Stimulated activated CD8-positive, alpha-beta memory T cell treated with anti-CD3 and anti-CD28 coated beads, Interleukin-15, amount 100 ng/mL, for 48 hours (primary cell): ENCODE data around the gene COP1.

Experiments
- DNase-seq, 2 donors: peaks; one replicate each; pipeline ENCODE4 v3.0.0-alpha.2; 2020; ENCODE audit warnings: low read depth in 2 of 2

The COP1 gene

DNA sequence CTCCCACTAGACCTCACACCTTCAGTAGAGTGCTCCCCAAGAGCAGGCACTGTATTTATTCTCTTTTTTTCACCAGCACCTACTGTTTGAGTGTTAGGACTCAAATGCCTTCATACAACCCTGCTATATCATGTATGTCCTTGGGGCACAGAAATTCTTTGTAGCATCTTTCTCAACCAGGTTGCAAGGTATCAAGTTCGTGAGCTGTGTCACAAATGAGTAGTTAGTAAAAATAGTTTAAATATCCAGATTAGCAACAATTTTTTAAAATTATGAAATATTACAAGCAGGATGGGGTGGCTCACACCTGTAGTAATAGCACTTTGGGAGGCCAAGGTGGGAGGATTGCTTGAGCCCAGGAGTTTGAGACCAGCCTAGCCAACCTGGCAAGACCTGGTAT is 311.1 kb downstream of the COP1 start:
- DNase-seq = no peak
